ENCODE results near the gene ARL15. TPM values are rescaled to one million over a fixed set of nuclear protein-coding genes. Genes with fewer than 3 reads are reported as not detected.

The ARL15 gene
- total RNA-seq, 1 donor from 2014 or later, result 74.4 TPM

DNA sequence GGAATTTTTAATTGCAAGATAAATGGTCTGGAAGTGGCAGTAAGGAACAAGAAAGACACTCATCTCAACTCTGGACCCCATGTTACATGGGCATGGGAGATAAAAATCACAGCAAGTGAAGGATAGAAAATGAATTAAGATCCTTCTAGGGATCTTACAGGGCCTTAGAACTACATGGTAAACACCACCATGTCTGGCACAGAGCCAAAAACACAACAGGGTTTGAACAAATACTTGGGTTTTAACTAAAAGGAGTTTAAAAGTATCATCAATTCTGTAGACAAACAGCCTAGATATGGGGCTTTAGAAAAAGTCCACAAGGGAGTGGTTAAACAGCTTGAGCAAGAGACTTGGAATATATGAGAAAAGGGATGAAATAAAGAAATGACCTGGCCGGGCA is 366.4 kb downstream of the ARL15 start:
- H3K9me3 ChIP-seq, result no peaks in the 10 kb centered on the region
- no peak for DNase-seq (ENCODE audit: extremely low spot score in 2 of 2)
- H3K4me3 ChIP-seq, result no peak overlapping the region
- peaks cover 10% of the 10 kb centered on the region for H3K4me1 ChIP-seq
- no peaks in the 10 kb centered on the region for H3K36me3 ChIP-seq
- TF ChIP-seq POLR2AphosphoS5 (IDR thresholded peaks at IDR 0.05; ENCODE audit: insufficient read depth in 1 of 2, low read depth in 1 of 2) (no peak), POLR2A (IDR thresholded peaks at IDR 0.05) (no peak)
- TF ChIP-seq, protein P1, sequence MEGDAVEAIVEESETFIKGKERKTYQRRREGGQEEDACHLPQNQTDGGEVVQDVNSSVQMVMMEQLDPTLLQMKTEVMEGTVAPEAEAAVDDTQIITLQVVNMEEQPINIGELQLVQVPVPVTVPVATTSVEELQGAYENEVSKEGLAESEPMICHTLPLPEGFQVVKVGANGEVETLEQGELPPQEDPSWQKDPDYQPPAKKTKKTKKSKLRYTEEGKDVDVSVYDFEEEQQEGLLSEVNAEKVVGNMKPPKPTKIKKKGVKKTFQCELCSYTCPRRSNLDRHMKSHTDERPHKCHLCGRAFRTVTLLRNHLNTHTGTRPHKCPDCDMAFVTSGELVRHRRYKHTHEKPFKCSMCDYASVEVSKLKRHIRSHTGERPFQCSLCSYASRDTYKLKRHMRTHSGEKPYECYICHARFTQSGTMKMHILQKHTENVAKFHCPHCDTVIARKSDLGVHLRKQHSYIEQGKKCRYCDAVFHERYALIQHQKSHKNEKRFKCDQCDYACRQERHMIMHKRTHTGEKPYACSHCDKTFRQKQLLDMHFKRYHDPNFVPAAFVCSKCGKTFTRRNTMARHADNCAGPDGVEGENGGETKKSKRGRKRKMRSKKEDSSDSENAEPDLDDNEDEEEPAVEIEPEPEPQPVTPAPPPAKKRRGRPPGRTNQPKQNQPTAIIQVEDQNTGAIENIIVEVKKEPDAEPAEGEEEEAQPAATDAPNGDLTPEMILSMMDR (IDR thresholded peaks at IDR 0.05), result no peak
- no peaks in the 10 kb centered on the region for H3K27me3 ChIP-seq
- intact Hi-C loops (cut with DNase I), result no loop called here
- no peak overlapping the region for H3K27ac ChIP-seq

DNA sequence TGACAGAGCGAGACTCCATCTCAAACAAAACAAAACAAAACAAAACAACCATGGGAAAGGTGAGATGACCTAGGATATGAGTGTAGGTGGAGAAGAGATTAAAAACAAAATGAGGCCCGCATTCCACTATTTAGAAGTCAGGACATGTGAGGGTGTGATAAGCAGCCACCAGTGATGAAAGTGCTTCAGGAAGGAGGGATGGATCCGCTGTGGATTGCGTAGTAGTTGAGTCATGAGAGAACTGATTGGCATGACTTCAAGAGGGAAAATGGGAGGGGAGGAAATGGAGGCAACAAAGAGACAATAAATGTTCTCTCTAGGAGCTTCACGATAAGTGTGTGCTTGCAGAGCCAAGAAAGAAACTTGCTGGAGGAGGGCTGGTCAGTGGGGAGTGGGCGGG is 367.6 kb downstream of the ARL15 start:
- no peak for DNase-seq (ENCODE audit: extremely low spot score in 2 of 2)
- Histone ChIP-seq H3K27me3 (no peaks in the 10 kb centered on the region), H3K4me3 (no peak overlapping the region), H3K4me1 (peaks cover under 1% of the 10 kb centered on the region), H3K36me3 (no peaks in the 10 kb centered on the region), H3K9me3 (no peaks in the 10 kb centered on the region), H3K27ac (no peak overlapping the region)
- TF ChIP-seq POLR2AphosphoS5 (IDR thresholded peaks at IDR 0.05; ENCODE audit: insufficient read depth in 1 of 2, low read depth in 1 of 2), result no peak
- TF ChIP-seq, protein P1 (IDR thresholded peaks at IDR 0.05), result no peak
- TF ChIP-seq POLR2A (IDR thresholded peaks at IDR 0.05), result no peak
- intact Hi-C loops (cut with DNase I), result no loop called here

DNA sequence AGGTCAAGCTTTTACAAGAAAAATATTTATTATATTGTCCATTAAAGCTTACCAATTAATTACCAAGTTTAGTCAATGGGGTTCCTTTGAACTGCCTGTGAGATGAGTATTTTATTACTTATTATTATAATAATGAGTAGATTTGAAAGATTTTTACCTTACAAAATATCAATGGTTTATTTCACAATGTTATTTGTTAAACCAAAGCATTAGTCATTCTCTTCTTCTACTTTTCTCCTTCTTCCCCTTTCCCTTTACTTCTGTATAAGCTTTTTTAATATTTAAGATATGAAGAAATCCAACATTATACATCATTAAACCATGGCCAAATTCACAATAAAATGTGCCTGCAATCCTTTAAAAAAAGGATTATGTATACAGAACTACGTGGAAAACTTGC is 369.5 kb downstream of the ARL15 start:
- no peak overlapping the region for H3K4me3 ChIP-seq
- DNase-seq (ENCODE audit: extremely low spot score in 2 of 2), result no peak
- H3K27me3 ChIP-seq, result no peaks in the 10 kb centered on the region
- H3K36me3 ChIP-seq, result no peaks in the 10 kb centered on the region
- TF ChIP-seq POLR2A (IDR thresholded peaks at IDR 0.05) (no peak), POLR2AphosphoS5 (IDR thresholded peaks at IDR 0.05; ENCODE audit: insufficient read depth in 1 of 2, low read depth in 1 of 2) (no peak)
- TF ChIP-seq, protein P1 (IDR thresholded peaks at IDR 0.05), result no peak
- H3K27ac ChIP-seq, result no peak overlapping the region
- H3K4me1 ChIP-seq, result no peaks in the 10 kb centered on the region
- intact Hi-C loops (cut with DNase I), result no loop called here
- H3K9me3 ChIP-seq, result no peaks in the 10 kb centered on the region

DNA sequence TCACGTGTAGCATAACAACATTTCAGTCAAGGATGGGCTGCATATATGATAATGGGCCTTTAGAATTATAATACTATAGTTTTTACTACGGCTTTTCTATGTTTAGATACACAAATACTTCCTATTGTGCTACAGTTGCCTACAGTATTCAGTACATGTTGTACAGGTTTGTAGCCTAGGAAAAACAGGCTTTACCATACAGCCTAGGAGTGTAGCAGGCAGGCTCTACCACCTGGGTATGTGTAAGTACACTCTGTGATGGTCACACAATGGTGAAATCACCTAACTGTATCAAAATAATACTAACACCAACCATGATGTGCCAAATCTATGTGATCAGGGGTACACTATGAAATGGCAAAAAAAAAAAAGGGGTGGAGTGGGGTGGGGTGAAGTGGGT is 372.9 kb downstream of the ARL15 start:
- Histone ChIP-seq H3K36me3 (no peaks in the 10 kb centered on the region), H3K27me3 (no peaks in the 10 kb centered on the region), H3K4me1 (no peaks in the 10 kb centered on the region), H3K9me3 (no peaks in the 10 kb centered on the region), H3K4me3 (no peak overlapping the region), H3K27ac (no peak overlapping the region)
- no peak for TF ChIP-seq POLR2A (IDR thresholded peaks at IDR 0.05)
- TF ChIP-seq, protein P1 (IDR thresholded peaks at IDR 0.05), result no peak
- no peak for TF ChIP-seq POLR2AphosphoS5 (IDR thresholded peaks at IDR 0.05; ENCODE audit: insufficient read depth in 1 of 2, low read depth in 1 of 2)
- no peak for DNase-seq (ENCODE audit: extremely low spot score in 2 of 2)
- intact Hi-C loops (cut with DNase I), result no loop called here

- Histone ChIP-seq H3K27me3 (no peaks in the 10 kb centered on the region), H3K9me3 (no peaks in the 10 kb centered on the region), H3K4me1 (no peaks in the 10 kb centered on the region), H3K36me3 (no peaks in the 10 kb centered on the region), H3K27ac (no peak overlapping the region), H3K4me3 (no peak overlapping the region)
- intact Hi-C loops (cut with DNase I), result no loop called here
- TF ChIP-seq POLR2AphosphoS5 (IDR thresholded peaks at IDR 0.05; ENCODE audit: insufficient read depth in 1 of 2, low read depth in 1 of 2) (no peak), POLR2A (IDR thresholded peaks at IDR 0.05) (no peak)
- TF ChIP-seq, protein P1 (IDR thresholded peaks at IDR 0.05), result no peak
- DNase-seq (ENCODE audit: extremely low spot score in 2 of 2), result no peak
Observed at GRCh38 chr5:53936481-53937352, 373.7 kb downstream of the ARL15 start.

All from vagina (tissue), 2 donors.